ENCODE results near the gene ELP6.
"Not testable (repeated sequence)": the region's sequence is repeated elsewhere in the genome, so short reads cannot be mapped to it uniquely, and the experiment has no call there.

GRCh38 chr3:47505267-47505666 is 8.2 kb downstream of the ELP6 start:
- not testable (repeated sequence) for TF ChIP-seq TEAD1 (CRISPR knock-in tag; IDR thresholded peaks at IDR 0.05); CTCF (IDR thresholded peaks at IDR 0.05)

Data from WTC11 (cell line).